Trophoblast cell (in vitro differentiated cells and primary cell): Measurements from ENCODE around the gene IGF2BP3.

Experiments used
- DNase-seq, 2 donors: peaks; one replicate each; pipeline ENCODE4 v3.0.0-alpha.2; 2016
- H2AFZ ChIP-seq: 2 replicates; pipeline ENCODE4 v1.6.1; 2013; ENCODE audit warnings: low read length, moderate library complexity, mild to moderate bottlenecking; ENCODE audit not compliant: insufficient read depth, poor library complexity
- H2AK5ac ChIP-seq: 2 replicates; pipeline ENCODE4 v1.6.1; 2013; ENCODE audit warnings: mild to moderate bottlenecking, low read length
- H2BK120ac ChIP-seq: 2 replicates; pipeline ENCODE4 v1.6.1; 2013; ENCODE audit warnings: low read length, mild to moderate bottlenecking, moderate library complexity; ENCODE audit not compliant: insufficient read depth, poor library complexity
- H2BK12ac ChIP-seq: 2 replicates; pipeline ENCODE4 v1.6.1; 2013; ENCODE audit warnings: mild to moderate bottlenecking, low read length, moderate library complexity
- H2BK5ac ChIP-seq: 2 replicates; pipeline ENCODE4 v1.6.1; 2013; ENCODE audit warnings: low read length, low read depth, moderate library complexity, mild to moderate bottlenecking; ENCODE audit not compliant: poor library complexity
- H3K14ac ChIP-seq: 2 replicates; pipeline ENCODE4 v1.6.1; 2013; ENCODE audit warnings: mild to moderate bottlenecking, low read length
- H3K18ac ChIP-seq: 2 replicates; pipeline ENCODE4 v1.6.1; 2013; ENCODE audit warnings: mild to moderate bottlenecking, low read length
- H3K23ac ChIP-seq: 2 replicates; pipeline ENCODE4 v1.6.1; 2013; ENCODE audit warnings: low read length
- H3K27ac ChIP-seq: 2 replicates; pipeline ENCODE4 v1.5.1; 2013; ENCODE audit warnings: low read depth, mild to moderate bottlenecking, inconsistent platforms, low read length, moderate library complexity
- H3K27me3 ChIP-seq: 2 replicates; pipeline ENCODE4 v1.6.1; 2013; ENCODE audit warnings: inconsistent platforms, mild to moderate bottlenecking, low read length, moderate library complexity; ENCODE audit not compliant: insufficient read depth
- H3K36me3 ChIP-seq, 2 experiments: 1 replicate in 1 of 2; 2 replicates in 1 of 2; pipeline ENCODE4 v1.6.1; 2013; ENCODE audit warnings: low read length in 2 of 2, mild to moderate bottlenecking in 2 of 2, moderate library complexity in 1 of 2; ENCODE audit not compliant: insufficient read depth in 2 of 2, control insufficient read depth in 1 of 2
- H3K4ac ChIP-seq: 2 replicates; pipeline ENCODE4 v1.6.1; 2013; ENCODE audit warnings: low read depth, mild to moderate bottlenecking, low read length, moderate library complexity
- H3K4me1 ChIP-seq, 2 experiments: 1 replicate in 1 of 2; 2 replicates in 1 of 2; pipeline ENCODE4 v1.6.1; 2013; ENCODE audit warnings: low read length in 2 of 2, mild to moderate bottlenecking in 2 of 2, moderate library complexity in 1 of 2; ENCODE audit not compliant: insufficient read depth in 2 of 2, control insufficient read depth in 1 of 2
- H3K4me2 ChIP-seq: 2 replicates; pipeline ENCODE4 v1.6.1; 2013; ENCODE audit warnings: inconsistent platforms, mild to moderate bottlenecking, low read length, moderate library complexity
- H3K4me3 ChIP-seq: 2 replicates; pipeline ENCODE4 v1.5.1; 2013; ENCODE audit warnings: mild to moderate bottlenecking, low read depth, low read length, inconsistent platforms
- H3K79me1 ChIP-seq: one replicate; pipeline ENCODE4 v1.6.1; 2013; ENCODE audit warnings: low read length
- H3K79me2 ChIP-seq: 2 replicates; pipeline ENCODE4 v1.6.1; 2013; ENCODE audit warnings: low read length, mild to moderate bottlenecking; ENCODE audit not compliant: control insufficient read depth, insufficient read depth, poor library complexity
- H3K9ac ChIP-seq: 2 replicates; pipeline ENCODE4 v1.6.1; 2013; ENCODE audit warnings: mild to moderate bottlenecking, low read length
- H3K9me3 ChIP-seq: 2 replicates; pipeline ENCODE4 v1.6.1; 2013; ENCODE audit warnings: low read depth, mild to moderate bottlenecking, control low read depth, inconsistent platforms, low read length; ENCODE audit not compliant: insufficient read depth
- H4K12ac ChIP-seq: 2 replicates; pipeline ENCODE4 v1.6.1; 2013; ENCODE audit warnings: low read depth, mild to moderate bottlenecking, low read length, moderate library complexity
- H4K8ac ChIP-seq: 2 replicates; pipeline ENCODE4 v1.6.1; 2013; ENCODE audit warnings: low read depth, mild to moderate bottlenecking, low read length, moderate library complexity
- H4K91ac ChIP-seq: one replicate; pipeline ENCODE4 v1.6.1; 2013; ENCODE audit warnings: low read depth, mild to moderate bottlenecking, low read length, moderate library complexity
- WGBS: extraction: QIAGEN DNeasy Blood & Tissue Kit; methylation state at CpG from one replicate; pipeline ENCODE4 v1.1.7; 2013; ENCODE audit warnings: missing lambda C conversion rate; ENCODE audit not compliant: insufficient read length, insufficient coverage; ENCODE audit errors: extremely low coverage; 5-methylcytosine and 5-hydroxymethylcytosine counted together

Gene IGF2BP3

DNA sequence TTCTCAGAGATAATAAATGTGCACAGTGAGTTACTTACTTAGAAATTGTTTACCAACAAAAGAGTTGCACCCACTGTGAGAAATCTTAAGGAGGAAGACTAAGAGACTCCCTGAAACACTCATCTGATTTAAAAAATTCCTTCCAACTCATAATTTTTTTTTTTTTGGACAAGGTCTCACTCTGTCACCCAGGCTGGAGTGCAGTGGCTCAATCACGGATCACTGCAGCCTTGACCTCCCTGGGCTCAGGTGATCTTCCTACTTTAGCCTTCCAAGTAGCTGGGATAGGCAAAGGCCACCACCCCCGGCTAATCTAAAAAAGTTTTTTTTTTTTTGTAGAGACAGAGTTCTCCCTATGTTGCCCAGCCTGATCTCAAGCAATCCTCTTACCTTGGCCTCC is 135.2 kb downstream of the IGF2BP3 start:
- no peaks in the 10 kb centered on the region for H3K9me3 ChIP-seq
- H3K36me3 ChIP-seq, result peaks cover 21% of the 10 kb centered on the region in 2 experiments
- H2BK12ac ChIP-seq, result no peak overlapping the region
- H3K4me2 ChIP-seq, result no peak overlapping the region
- no peak overlapping the region for H3K9ac ChIP-seq
- H4K12ac ChIP-seq, result no peak overlapping the region
- no peaks in the 10 kb centered on the region for H3K4me1 ChIP-seq
- no peak overlapping the region for H4K8ac ChIP-seq
- no peaks in the 10 kb centered on the region for H3K27me3 ChIP-seq
- no peak overlapping the region for H2AK5ac ChIP-seq
- H2BK5ac ChIP-seq, result no peak overlapping the region
- no peak overlapping the region for H2BK120ac ChIP-seq
- no peak overlapping the region for H3K27ac ChIP-seq
- no peak overlapping the region for H3K23ac ChIP-seq
- no peak overlapping the region for H4K91ac ChIP-seq
- DNase-seq, result no peak
- no peaks in the 10 kb centered on the region for H3K79me1 ChIP-seq
- no peak overlapping the region for H3K14ac ChIP-seq
- no peak overlapping the region for H2AFZ ChIP-seq
- H3K4ac ChIP-seq, result no peak overlapping the region
- H3K4me3 ChIP-seq, result no peak overlapping the region
- H3K79me2 ChIP-seq, result no peaks in the 10 kb centered on the region
- WGBS, result no CpG with 5 or more reads among the region's 2 CpGs
- no peak overlapping the region for H3K18ac ChIP-seq

DNA sequence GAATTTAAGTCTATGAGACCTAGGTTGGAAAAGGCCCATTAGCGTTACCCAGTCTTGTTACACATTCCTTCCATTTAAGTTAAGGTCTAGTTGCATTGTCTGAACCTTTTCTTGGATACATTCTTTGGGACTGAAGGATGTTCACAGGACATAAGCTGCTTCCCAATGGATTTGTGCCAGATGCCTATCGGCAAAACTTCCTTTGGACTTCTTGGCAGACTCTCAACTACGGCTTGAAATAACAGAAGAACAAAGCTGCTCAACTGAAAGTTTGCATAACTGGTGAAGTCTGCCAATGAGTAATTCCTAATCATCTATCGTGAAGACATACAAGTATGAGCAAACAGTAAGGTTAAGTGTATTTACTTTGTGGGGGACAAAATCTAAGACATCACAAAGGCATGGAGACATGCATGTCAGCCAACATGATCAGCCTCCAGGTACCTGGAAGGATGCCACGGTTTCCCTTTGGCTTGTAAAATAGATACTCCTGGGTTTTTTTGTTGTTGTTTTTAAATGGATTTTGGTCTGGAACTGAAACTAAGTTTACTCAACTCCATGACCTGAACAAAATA is 135.7 kb downstream of the IGF2BP3 start:
- H2AK5ac ChIP-seq, result no peak overlapping the region
- no peak overlapping the region for H3K14ac ChIP-seq
- peaks cover 21 to 24% of the 10 kb centered on the region in 2 experiments for H3K36me3 ChIP-seq
- no peak overlapping the region for H3K18ac ChIP-seq
- DNase-seq, result no peak
- no peak overlapping the region for H4K12ac ChIP-seq
- H3K27ac ChIP-seq, result no peak overlapping the region
- H3K27me3 ChIP-seq, result no peaks in the 10 kb centered on the region
- no CpG with 5 or more reads among the region's 5 CpGs for WGBS
- no peak overlapping the region for H3K9ac ChIP-seq
- no peak overlapping the region for H2AFZ ChIP-seq
- no peaks in the 10 kb centered on the region for H3K4me1 ChIP-seq
- H2BK120ac ChIP-seq, result no peak overlapping the region
- H3K23ac ChIP-seq, result no peak overlapping the region
- H4K91ac ChIP-seq, result no peak overlapping the region
- no peak overlapping the region for H2BK5ac ChIP-seq
- no peak overlapping the region for H3K4ac ChIP-seq
- H3K4me3 ChIP-seq, result no peak overlapping the region
- H3K79me1 ChIP-seq, result no peaks in the 10 kb centered on the region
- H3K79me2 ChIP-seq, result no peaks in the 10 kb centered on the region
- H4K8ac ChIP-seq, result no peak overlapping the region
- H3K4me2 ChIP-seq, result no peak overlapping the region
- no peaks in the 10 kb centered on the region for H3K9me3 ChIP-seq
- H2BK12ac ChIP-seq, result no peak overlapping the region

DNA sequence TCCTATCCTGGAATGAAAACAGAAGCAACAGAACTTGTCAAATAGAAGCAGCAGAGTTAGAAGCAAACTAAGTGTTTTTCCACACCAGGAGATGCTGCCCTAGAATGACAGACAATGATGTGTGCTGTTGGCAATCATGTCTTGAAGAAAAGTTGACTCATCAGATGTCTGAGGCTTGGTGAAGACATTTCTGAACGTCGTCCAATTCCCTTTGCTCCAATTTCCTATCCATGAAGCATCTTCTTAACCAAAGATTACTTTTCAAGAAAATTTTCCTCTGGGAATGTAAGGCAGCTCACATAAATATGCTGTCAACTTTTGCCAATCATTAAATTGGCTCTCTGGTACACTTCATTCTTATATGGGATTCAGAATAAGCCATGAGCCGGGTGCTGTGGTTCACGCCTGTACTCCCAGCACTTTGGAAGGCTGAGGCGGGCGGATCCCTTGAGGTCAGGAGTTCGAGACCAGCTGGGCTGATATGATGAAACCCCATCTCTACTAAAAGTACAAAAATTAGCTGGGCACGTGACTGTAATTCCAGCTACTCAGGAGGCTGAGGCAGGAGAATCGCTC is 136.5 kb downstream of the IGF2BP3 start:
- Histone ChIP-seq H3K27ac (no peak overlapping the region), H3K18ac (no peak overlapping the region), H4K12ac (no peak overlapping the region), H4K8ac (no peak overlapping the region), H3K23ac (no peak overlapping the region), H2BK12ac (no peak overlapping the region), H3K36me3 (peaks cover 21 to 24% of the 10 kb centered on the region in 2 experiments), H3K79me2 (no peaks in the 10 kb centered on the region), H3K4me2 (no peak overlapping the region), H2AFZ (no peak overlapping the region), H3K9me3 (no peaks in the 10 kb centered on the region), H3K14ac (no peak overlapping the region), H3K4me3 (no peak overlapping the region), H2BK5ac (no peak overlapping the region), H3K9ac (no peak overlapping the region), H2AK5ac (no peak overlapping the region), H3K4ac (no peak overlapping the region), H4K91ac (no peak overlapping the region), H3K4me1 (no peaks in the 10 kb centered on the region), H3K79me1 (no peaks in the 10 kb centered on the region), H3K27me3 (no peaks in the 10 kb centered on the region), H2BK120ac (no peak overlapping the region)
- WGBS, result no CpG with 5 or more reads among the region's 9 CpGs
- DNase-seq, result no peak

DNA sequence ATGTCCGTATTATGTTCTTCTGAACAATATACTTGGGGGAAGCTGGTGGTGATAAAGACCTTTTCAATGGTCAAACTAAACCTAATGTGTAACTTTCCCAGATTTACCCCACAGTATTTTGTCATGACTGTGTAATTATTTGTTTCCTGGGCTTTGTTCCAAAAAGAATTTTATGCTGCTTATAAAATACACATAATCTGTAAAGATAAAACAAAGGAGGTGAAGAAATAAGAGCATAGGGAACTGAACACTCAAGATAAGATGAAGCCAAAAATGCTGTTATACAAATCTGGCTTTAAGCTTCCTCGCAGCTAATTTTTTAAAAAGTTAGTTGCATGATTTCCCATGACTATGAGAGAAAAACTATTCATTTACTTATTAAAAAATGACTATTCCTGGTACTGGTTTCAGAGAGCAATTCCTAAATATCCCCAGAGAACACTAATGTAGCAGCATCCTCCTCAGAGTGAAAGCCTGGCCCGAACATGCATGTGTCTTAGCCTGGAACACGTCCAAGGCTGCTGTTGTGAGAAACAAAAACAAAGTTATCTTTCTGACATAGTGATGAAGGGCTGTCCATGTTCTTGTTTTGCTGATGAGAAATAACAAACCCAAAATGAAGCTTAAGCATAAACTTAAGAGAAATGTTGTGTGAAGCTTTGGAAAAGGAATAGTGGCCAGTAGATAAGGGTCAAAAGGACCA is 137.2 kb downstream of the IGF2BP3 start:
- Histone ChIP-seq H4K91ac (no peak overlapping the region), H3K9me3 (no peaks in the 10 kb centered on the region), H3K14ac (no peak overlapping the region), H3K23ac (no peak overlapping the region), H3K27ac (no peak overlapping the region), H3K4me3 (no peak overlapping the region), H2AFZ (no peak overlapping the region), H3K79me1 (no peaks in the 10 kb centered on the region), H3K79me2 (no peaks in the 10 kb centered on the region), H4K12ac (no peak overlapping the region), H3K36me3 (peaks cover 19 to 24% of the 10 kb centered on the region in 2 experiments), H2BK120ac (no peak overlapping the region), H3K4me1 (no peaks in the 10 kb centered on the region), H3K4ac (no peak overlapping the region), H3K4me2 (no peak overlapping the region), H2AK5ac (no peak overlapping the region), H3K18ac (no peak overlapping the region), H2BK5ac (no peak overlapping the region), H3K27me3 (no peaks in the 10 kb centered on the region), H4K8ac (no peak overlapping the region), H3K9ac (no peak overlapping the region), H2BK12ac (no peak overlapping the region)
- no CpG with 5 or more reads among the region's 4 CpGs for whole genome bisulfite sequencing
- DNase-seq, result no peak
